LNCaP clone FGC (cell line): ENCODE results near the gene TTLL5.

Experiments
- DNase-seq: peaks from one replicate; pipeline ENCODE4 v3.0.0-alpha.2; 2011; ENCODE audit warnings: low read depth
- H3K4me3 ChIP-seq: 2 replicates; pipeline ENCODE4 v1.5.1; 2011; ENCODE audit warnings: mild to moderate bottlenecking, low read depth, low read length, control low read depth
- CTCF ChIP-seq: IDR thresholded peaks from 2 replicates; pipeline ENCODE4 v1.5.1; 2012; ENCODE audit warnings: mild to moderate bottlenecking; ENCODE audit not compliant: control insufficient read depth, insufficient read depth; ENCODE audit errors: extremely low read depth

The TTLL5 gene

GRCh38 chr14:75976826-75977581 lies 316.0 kb downstream of the TTLL5 start:
- DNase-seq, result no peak
- TF ChIP-seq CTCF, result peak; percentile 23
- H3K4me3 ChIP-seq, result no peak overlapping the region

GRCh38 chr14:75977582-75977943 lies 316.5 kb downstream of the TTLL5 start:
- TF ChIP-seq CTCF, result no peak
- DNase-seq, result no peak
- H3K4me3 ChIP-seq, result no peak overlapping the region

- no peak overlapping the region for H3K4me3 ChIP-seq
- DNase-seq, result no peak
- TF ChIP-seq CTCF, result no peak
These were observed 317.2 kb downstream of the TTLL5 start for GRCh38 chr14:75978249-75978731.

- TF ChIP-seq CTCF, result peak; percentile 60
- no peak overlapping the region for H3K4me3 ChIP-seq
- DNase-seq, result no peak
These were observed 318.1 kb downstream of the TTLL5 start for GRCh38 chr14:75979071-75979571.

GRCh38 chr14:75979648-75980565 lies 318.9 kb downstream of the TTLL5 start:
- DNase-seq, result no peak
- no peak for TF ChIP-seq CTCF
- H3K4me3 ChIP-seq, result no peak overlapping the region

GRCh38 chr14:75980856-75981255 lies 319.8 kb downstream of the TTLL5 start:
- no peak for TF ChIP-seq CTCF
- H3K4me3 ChIP-seq, result no peak overlapping the region
- DNase-seq, result peak; percentile 18
